MM.1S (cell line): Measurements from ENCODE around the gene ANKS4B.

Experiments
- EZH2 ChIP-seq: fragments of 300-600 bp; sonication (generic); optimal IDR thresholded peaks from 2 replicates; pipeline ENCODE3; 2017; ENCODE audit warnings: low read depth, mild to moderate bottlenecking, antibody characterized with exemption, low read length, mixed read lengths
- EZH2phosphoT487 ChIP-seq: fragments of 300-600 bp; sonication (generic); IDR thresholded peaks from 2 replicates; pipeline ENCODE4 v1.6.1; 2018; ENCODE audit warnings: antibody characterized with exemption, low read length
- TF ChIP-seq, protein P1 (sequence below): fragments of 300-600 bp; sonication (generic); IDR thresholded peaks from 2 replicates; pipeline ENCODE4 v1.5.1; 2016; ENCODE audit warnings: antibody characterized with exemption, low read length, mixed read lengths

GRCh38 chr16:21301168-21301894 is 67.8 kb downstream of the ANKS4B start:
- TF ChIP-seq, protein P1, sequence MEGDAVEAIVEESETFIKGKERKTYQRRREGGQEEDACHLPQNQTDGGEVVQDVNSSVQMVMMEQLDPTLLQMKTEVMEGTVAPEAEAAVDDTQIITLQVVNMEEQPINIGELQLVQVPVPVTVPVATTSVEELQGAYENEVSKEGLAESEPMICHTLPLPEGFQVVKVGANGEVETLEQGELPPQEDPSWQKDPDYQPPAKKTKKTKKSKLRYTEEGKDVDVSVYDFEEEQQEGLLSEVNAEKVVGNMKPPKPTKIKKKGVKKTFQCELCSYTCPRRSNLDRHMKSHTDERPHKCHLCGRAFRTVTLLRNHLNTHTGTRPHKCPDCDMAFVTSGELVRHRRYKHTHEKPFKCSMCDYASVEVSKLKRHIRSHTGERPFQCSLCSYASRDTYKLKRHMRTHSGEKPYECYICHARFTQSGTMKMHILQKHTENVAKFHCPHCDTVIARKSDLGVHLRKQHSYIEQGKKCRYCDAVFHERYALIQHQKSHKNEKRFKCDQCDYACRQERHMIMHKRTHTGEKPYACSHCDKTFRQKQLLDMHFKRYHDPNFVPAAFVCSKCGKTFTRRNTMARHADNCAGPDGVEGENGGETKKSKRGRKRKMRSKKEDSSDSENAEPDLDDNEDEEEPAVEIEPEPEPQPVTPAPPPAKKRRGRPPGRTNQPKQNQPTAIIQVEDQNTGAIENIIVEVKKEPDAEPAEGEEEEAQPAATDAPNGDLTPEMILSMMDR = peak; percentile 27
- no peak for TF ChIP-seq EZH2
- TF ChIP-seq EZH2phosphoT487 = no peak
